Measurements from ENCODE around the gene DCAF8. TPM values are rescaled to one million over a fixed set of nuclear protein-coding genes. Genes with fewer than 3 reads are reported as not detected.

DCAF8 gene
- total and polyA plus RNA-seq, 2 donors (not counting 1 experiment from before 2014, with no cell fraction given) = 194 to 266 TPM

- H3K4me3 ChIP-seq (ENCODE audit: control extremely low read depth in 1 of 5, extremely low read depth in 1 of 5, insufficient read depth in 1 of 5, low read depth in 2 of 5, low read length in 4 of 5) = no peak overlapping the region
- peaks cover 7 to 22% of the 10 kb centered on the region in 2 donors for H3K4me1 ChIP-seq (ENCODE audit: control insufficient read depth in 2 of 2, insufficient read depth in 2 of 2, low read length in 2 of 2)
- H3K9ac ChIP-seq (ENCODE audit: low read length) = no peak overlapping the region
- intact Hi-C loops (cut with micrococcal nuclease) = no loop called here
- no peaks in the 10 kb centered on the region for H3K27me3 ChIP-seq (replicated peaks in 1 of 4; ENCODE audit: control extremely low read depth in 1 of 4, control insufficient read depth in 3 of 4, insufficient read depth in 4 of 4, low read length in 3 of 4)
- Mint-ChIP-seq H3K4me1 (peaks cover 35% of the 10 kb centered on the region), H3K4me3 (no peak overlapping the region), H3K9me3 (ENCODE audit: insufficient read depth) (no peaks in the 10 kb centered on the region), H3K27me3 (no peaks in the 10 kb centered on the region), H3K27ac (peak overlapping the region; percentile 43)
- H3K27ac ChIP-seq (ENCODE audit: low read length in 2 of 2) = peak overlapping the region in 1 of 2 donors; percentile 40
- DNase-seq (no peak), ATAC-seq (ENCODE audit: low read depth) (no peak)
- H4K20me1 ChIP-seq (ENCODE audit: control insufficient read depth, insufficient read depth, low read length, poor library complexity, severe bottlenecking) = peaks cover under 1% of the 10 kb centered on the region
- no peaks in the 10 kb centered on the region for H3K9me3 ChIP-seq (ENCODE audit: control extremely low read depth in 1 of 3, control insufficient read depth in 2 of 3, insufficient read depth in 1 of 3, low read length in 2 of 3)
- ChIA-PET POLR2A (no interaction called here), CTCF (interaction anchor here (5.8 kb wide), 1 partner anchor 18 kb away, joined by 42 read pairs; no protein-coding TSS in a partner anchor)
- H2AFZ ChIP-seq (ENCODE audit: insufficient read depth, low read depth, low read length, poor library complexity, severe bottlenecking) = no peak overlapping the region
- no peak overlapping the region for H3K4me2 ChIP-seq (replicated peaks; ENCODE audit: low read depth, low read length, poor library complexity, severe bottlenecking)
- peaks cover 7% of the 10 kb centered on the region for H3K79me2 ChIP-seq (ENCODE audit: control insufficient read depth, insufficient read depth, low read length)
- TF ChIP-seq EZH2 (IDR thresholded peaks at IDR 0.05; ENCODE audit: borderline replicate concordance, insufficient read depth, low read depth, low read length, poor library complexity, severe bottlenecking) = no peak
- TF ChIP-seq, protein P1, sequence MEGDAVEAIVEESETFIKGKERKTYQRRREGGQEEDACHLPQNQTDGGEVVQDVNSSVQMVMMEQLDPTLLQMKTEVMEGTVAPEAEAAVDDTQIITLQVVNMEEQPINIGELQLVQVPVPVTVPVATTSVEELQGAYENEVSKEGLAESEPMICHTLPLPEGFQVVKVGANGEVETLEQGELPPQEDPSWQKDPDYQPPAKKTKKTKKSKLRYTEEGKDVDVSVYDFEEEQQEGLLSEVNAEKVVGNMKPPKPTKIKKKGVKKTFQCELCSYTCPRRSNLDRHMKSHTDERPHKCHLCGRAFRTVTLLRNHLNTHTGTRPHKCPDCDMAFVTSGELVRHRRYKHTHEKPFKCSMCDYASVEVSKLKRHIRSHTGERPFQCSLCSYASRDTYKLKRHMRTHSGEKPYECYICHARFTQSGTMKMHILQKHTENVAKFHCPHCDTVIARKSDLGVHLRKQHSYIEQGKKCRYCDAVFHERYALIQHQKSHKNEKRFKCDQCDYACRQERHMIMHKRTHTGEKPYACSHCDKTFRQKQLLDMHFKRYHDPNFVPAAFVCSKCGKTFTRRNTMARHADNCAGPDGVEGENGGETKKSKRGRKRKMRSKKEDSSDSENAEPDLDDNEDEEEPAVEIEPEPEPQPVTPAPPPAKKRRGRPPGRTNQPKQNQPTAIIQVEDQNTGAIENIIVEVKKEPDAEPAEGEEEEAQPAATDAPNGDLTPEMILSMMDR (IDR thresholded peaks at IDR 0.05) = no peak
- H3K36me3 ChIP-seq (replicated peaks in 1 of 2; ENCODE audit: control extremely low read depth in 1 of 2, control insufficient read depth in 1 of 2, extremely low read depth in 1 of 2, insufficient read depth in 2 of 2, low read length in 1 of 2) = peaks cover 39 to 91% of the 10 kb centered on the region in 2 experiments
- no CpG with 5 or more reads among the region's 1 CpG for WGBS (ENCODE audit: insufficient coverage)
These were observed 47.2 kb upstream of the DCAF8 start for GRCh38 chr1:160309571-160309970.

DNA sequence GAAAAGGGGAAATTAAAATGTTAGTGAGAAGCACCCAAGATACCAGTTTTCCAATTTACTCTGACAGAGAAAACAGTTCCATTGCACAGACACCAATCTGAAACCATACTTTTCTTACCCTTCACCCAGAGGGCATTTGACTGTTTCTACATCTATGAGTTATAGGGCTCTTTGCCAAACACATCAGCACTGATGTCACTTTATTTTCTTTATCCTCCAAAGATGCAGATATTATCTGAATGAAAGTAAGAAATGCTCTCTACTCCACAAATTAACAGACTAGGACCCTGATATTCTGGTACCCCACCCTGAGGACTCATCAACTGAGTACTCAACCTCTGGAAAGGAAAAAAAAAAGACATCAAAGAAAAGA lies 46.8 kb upstream of the DCAF8 start:
- Histone ChIP-seq H3K4me1 (ENCODE audit: control insufficient read depth in 2 of 2, insufficient read depth in 2 of 2, low read length in 2 of 2) (peaks cover 7 to 22% of the 10 kb centered on the region in 2 donors), H4K20me1 (ENCODE audit: control insufficient read depth, insufficient read depth, low read length, poor library complexity, severe bottlenecking) (no peaks in the 10 kb centered on the region), H3K9ac (ENCODE audit: low read length) (no peak overlapping the region), H3K9me3 (ENCODE audit: control extremely low read depth in 1 of 3, control insufficient read depth in 2 of 3, insufficient read depth in 1 of 3, low read length in 2 of 3) (no peaks in the 10 kb centered on the region), H3K4me2 (replicated peaks; ENCODE audit: low read depth, low read length, poor library complexity, severe bottlenecking) (no peak overlapping the region), H3K79me2 (ENCODE audit: control insufficient read depth, insufficient read depth, low read length) (peaks cover 7% of the 10 kb centered on the region), H3K27ac (ENCODE audit: low read length in 2 of 2) (peak overlapping the region in 1 of 2 donors; percentile 40), H3K36me3 (replicated peaks in 1 of 2; ENCODE audit: control extremely low read depth in 1 of 2, control insufficient read depth in 1 of 2, extremely low read depth in 1 of 2, insufficient read depth in 2 of 2, low read length in 1 of 2) (peaks cover 40 to 89% of the 10 kb centered on the region in 2 experiments), H3K27me3 (replicated peaks in 1 of 4; ENCODE audit: control extremely low read depth in 1 of 4, control insufficient read depth in 3 of 4, insufficient read depth in 4 of 4, low read length in 3 of 4) (no peaks in the 10 kb centered on the region), H3K4me3 (ENCODE audit: control extremely low read depth in 1 of 5, extremely low read depth in 1 of 5, insufficient read depth in 1 of 5, low read depth in 2 of 5, low read length in 4 of 5) (no peak overlapping the region), H2AFZ (ENCODE audit: insufficient read depth, low read depth, low read length, poor library complexity, severe bottlenecking) (no peak overlapping the region)
- no peak for ATAC-seq (ENCODE audit: low read depth)
- ChIA-PET CTCF (interaction anchor here (5.8 kb wide), 1 partner anchor 18 kb away, joined by 42 read pairs; no protein-coding TSS in a partner anchor), POLR2A (no interaction called here)
- H3K27ac Mint-ChIP-seq = peak overlapping the region; percentile 43
- no peaks in the 10 kb centered on the region for H3K9me3 Mint-ChIP-seq (ENCODE audit: insufficient read depth)
- intact Hi-C loops (cut with micrococcal nuclease) = no loop called here
- TF ChIP-seq, protein P1 (IDR thresholded peaks at IDR 0.05) = no peak
- TF ChIP-seq EZH2 (IDR thresholded peaks at IDR 0.05; ENCODE audit: borderline replicate concordance, insufficient read depth, low read depth, low read length, poor library complexity, severe bottlenecking) = no peak
- no peak for DNase-seq
- H3K27me3 Mint-ChIP-seq = no peaks in the 10 kb centered on the region
- H3K4me1 Mint-ChIP-seq = peaks cover 35% of the 10 kb centered on the region
- H3K4me3 Mint-ChIP-seq = no peak overlapping the region
